GM21825 (cell line): ENCODE results near the gene FAM219A.

Experiments
- ATAC-seq: cut with Tn5 transposase; IDR thresholded peaks from one replicate; pipeline ENCODE4 v1.9.1; 2021; ENCODE audit warnings: mild to moderate bottlenecking, moderate library complexity; ENCODE audit not compliant: unreplicated experiment

Gene FAM219A

GRCh38 chr9:34405719-34406118 is 52.7 kb downstream of the FAM219A start:
- no peak for ATAC-seq

- no peak for ATAC-seq
Observed at GRCh38 chr9:34403554-34404380, 54.6 kb downstream of the FAM219A start.

DNA sequence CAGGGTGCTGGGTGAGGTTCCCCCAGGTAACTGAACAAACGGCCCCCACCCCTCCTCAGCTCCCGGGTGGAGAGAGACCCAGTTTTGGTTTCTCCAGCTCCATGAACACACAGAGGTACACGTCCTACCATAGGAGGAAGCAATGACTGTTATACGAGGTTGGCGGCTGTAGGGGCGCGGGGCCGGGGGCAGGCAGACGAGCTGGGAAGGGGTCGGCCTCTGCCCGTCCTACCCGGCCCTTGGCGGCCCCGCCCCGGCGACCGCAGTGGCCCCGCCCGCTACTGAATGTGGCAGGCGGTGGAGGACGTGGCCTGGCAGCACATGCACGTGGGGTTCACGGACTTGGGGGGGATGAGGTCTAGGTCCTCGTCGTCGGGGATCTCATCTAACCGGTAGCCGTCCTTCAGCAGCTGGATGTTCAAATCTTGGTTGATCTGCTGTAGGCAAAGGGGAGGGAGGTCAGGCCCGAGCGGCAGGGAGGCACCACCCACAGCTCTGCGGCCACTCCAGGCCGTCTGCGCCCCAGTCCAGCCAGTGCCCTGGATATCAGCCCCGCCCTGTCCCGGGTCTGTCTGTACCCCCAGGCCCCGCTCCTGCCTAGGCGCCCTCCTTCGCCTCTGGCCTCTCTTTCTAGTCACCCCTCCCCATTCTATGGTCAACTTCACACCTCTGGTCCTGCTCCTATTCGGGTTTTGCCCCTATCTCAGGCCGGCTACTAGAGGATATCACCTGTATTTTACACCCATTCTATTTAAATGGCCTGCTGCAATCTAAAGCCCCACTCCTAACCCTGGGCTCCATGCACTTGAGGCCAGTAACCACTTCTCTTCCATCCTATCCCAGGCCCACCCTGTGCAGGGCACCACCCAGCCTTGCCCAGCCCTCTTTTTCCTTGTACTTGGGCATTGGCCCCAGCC is 57.4 kb downstream of the FAM219A start:
- no peak for ATAC-seq

- ATAC-seq: no peak
Observed at GRCh38 chr9:34400275-34400674, 58.1 kb downstream of the FAM219A start.

GRCh38 chr9:34399729-34400128 is 58.6 kb downstream of the FAM219A start:
- ATAC-seq: no peak

GRCh38 chr9:34398875-34399274 is 59.5 kb downstream of the FAM219A start:
- no peak for ATAC-seq

DNA sequence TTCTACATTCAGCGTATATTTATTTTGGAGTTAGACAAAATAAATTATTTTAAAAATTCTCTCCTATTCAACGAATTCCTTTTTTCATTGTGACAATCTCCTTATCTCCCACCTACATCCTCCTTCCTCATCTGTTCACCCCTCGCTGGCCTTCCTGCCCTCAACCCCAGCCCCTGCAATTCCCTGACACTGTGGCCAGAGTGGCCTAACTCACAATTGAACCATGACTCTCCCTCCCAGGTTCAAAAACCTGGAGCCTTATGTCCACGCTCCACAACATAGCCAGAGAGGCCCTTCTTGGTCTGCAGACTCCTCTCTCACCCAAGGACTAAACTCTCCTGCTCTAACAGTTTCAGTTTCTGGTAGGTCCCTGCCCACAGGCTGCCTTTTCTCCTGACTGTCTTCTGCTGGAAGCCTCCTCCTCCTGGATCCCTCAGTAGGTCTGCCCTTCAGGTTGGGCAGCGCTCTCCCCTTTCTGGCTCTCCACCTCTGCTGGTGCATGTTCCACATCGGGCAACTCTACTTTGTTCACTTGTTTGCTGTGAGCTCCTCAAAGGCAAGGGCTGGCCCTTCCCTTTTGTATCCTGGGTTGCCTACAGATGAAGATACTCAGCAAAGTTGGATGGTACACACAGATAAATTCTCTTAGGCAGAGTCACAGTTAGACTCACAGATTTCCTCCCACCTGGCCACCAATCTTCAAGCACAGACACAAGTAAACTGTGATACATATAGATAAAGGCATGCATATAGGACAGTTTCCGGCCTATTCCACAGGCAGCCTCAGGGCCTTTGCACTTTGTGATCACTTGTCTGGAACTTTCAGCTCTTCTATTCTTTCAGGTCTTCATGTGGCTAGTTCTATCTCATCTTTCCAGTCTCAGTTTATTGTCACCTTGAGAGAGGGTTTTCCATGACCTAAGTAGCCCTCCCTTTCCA is 61.8 kb downstream of the FAM219A start:
- ATAC-seq: no peak

- ATAC-seq: no peak
Observed at GRCh38 chr9:34392511-34392910, 65.9 kb downstream of the FAM219A start.

DNA sequence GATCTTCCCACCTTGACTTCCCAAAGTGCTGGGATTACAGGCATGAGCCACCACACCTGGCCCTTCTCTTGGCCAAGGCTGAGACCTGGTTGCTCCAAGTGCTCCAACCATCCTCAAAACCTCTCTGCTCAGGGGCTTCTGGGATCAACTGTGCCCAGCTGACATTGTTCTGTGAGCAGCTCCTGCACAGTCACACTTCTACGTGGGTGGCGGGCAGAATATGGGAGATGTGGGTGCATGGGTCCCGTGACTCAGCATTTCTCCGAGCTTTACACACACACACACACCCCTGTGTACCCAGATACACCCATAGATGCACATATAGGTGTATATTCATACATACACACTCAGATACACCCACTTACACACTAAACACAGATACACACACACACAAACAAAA is 71.1 kb downstream of the FAM219A start:
- no peak for ATAC-seq

GRCh38 chr9:34386656-34387055 is 71.7 kb downstream of the FAM219A start:
- ATAC-seq: no peak

DNA sequence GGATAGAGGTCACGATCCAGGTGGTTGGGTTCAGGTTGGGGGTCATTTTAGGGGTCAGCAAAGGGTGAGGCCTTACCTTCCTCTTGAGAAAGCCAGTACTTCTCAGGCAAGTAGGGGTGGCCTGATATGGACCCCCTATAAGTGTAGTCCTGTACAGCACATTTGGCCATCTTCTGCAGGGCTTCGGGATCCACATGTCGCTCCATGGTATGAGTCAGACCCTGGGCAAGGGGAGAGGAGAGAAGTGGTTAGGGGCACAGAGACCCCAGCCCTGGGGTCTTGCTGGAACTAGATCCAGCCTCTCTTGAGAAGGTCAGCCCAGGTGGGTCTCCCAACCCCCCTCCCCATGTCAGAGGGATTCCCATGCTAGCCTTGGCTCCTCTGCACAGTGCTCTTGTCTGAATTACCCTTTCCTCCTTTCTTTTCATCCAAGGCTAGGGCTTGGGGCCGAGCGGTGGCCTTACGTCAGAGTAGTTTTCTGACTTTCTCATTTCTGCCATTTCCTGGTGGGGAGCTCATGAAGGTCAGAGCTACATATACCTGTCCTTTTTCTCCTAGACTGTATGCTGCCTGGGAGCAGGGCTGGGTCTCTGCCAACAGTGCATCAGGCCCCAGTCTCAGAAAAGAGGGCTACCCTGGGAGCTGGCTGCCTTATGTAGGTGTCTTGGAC is 72.7 kb downstream of the FAM219A start:
- ATAC-seq: no peak

GRCh38 chr9:34384368-34385165 is 73.8 kb downstream of the FAM219A start:
- ATAC-seq: no peak

- ATAC-seq: no peak
Observed at GRCh38 chr9:34383904-34384303, 74.5 kb downstream of the FAM219A start.

- ATAC-seq: no peak
Observed at GRCh38 chr9:34382879-34383278, 75.5 kb downstream of the FAM219A start.

- no peak for ATAC-seq
Observed at GRCh38 chr9:34382054-34382453, 76.3 kb downstream of the FAM219A start.

DNA sequence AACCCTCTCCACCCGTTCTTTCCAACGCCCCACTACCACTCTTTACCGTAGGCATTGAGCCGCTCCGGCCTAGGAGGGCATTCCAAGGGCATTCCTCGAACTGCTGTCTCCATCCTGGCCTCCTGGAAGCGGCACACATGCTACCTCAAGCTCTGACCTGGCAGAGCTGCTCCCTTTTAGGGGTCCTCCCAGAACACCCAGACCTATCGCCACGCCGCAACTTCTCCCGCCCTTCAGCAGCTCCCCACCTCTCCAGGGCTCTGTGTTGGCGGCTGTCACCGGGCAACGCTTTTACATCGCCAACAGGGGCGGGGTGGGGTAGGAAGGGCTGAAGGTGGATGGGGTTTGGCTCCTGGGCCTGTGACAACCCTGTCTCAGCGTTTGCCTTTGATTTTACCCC is 77.0 kb downstream of the FAM219A start:
- ATAC-seq: no peak

DNA sequence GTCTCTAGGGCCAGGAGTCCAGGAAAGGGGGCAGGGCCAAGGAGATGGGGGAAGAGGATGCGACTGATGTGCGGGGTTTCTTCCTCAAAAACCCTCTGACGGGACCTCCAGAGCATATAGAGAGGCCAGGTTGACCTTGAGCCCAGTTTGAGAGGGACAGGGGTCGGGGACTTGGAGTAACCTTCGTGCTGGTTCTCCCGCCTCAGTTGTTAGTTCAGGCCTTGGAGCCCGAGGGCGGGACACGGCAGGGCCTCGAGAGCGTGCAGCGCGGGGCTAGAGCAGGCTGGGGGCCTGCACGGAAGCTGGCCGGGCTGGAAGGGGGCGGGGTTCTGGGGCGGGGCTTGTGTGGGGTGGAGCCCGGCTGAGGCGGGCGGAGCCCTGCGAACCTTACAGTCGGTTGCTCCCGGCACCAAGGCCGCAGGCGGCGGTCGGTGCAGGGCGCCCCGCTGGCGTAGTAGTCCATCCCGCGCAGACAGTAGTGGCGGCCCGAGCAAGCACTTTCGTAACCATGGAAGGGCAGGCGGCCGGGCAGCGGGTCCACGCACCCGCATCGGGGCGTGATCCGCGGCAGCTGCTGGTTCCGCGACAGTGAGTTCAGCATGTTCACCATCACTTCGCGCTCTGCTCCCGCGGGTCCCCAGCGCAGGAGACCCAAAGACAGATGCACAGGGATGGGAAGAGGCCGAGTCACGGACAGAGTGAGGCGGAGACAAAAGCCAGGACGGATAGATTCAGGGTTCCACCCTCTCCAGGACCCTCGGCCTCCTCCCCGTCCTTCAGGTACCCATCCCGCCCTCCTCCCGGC is 77.7 kb downstream of the FAM219A start:
- ATAC-seq: peak; percentile 45

DNA sequence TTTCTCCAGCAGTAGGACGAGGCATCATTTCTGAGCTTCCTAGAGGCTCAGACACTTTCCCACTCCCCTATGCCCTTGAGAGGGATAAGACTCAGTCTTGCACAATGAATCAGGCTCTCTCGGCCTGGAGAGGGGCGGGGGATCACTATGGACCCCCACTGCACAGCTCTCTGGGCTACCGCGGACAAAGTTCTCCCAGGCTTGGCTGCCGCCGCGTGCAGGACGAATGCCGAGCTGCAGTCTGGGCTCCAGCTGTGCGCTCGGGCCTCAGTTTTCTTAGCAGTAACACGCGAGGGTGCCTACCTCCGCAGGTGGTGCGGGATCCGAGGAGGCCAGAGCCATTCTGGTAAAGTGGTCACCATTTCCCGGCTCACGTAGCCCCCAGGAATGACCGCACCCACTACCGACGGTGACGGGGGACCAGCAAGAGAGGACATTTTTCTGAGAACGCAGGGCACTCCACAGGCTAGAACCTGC is 78.3 kb downstream of the FAM219A start:
- ATAC-seq: no peak
